ENCODE measurements around the gene FSIP1. TPM values are rescaled to one million over a fixed set of nuclear protein-coding genes. Genes with fewer than 3 reads are reported as not detected.
A peak's percentile ranks its signal among the peaks of the same experiment; 100 is the strongest.

Gene FSIP1
- total RNA-seq, 1 experiment from 2014 or later, result 0.61 TPM

- peak; percentile 20 for ATAC-seq
- peak overlapping the region; percentile 61 for H3K27ac Mint-ChIP-seq
- no peak for DNase-seq (ENCODE audit: low spot score)
- POLR2A ChIA-PET, result interaction anchor here (0.6 to 1.3 kb wide), 5 partner anchors 100 to 630 kb away, joined by 3 to 5 read pairs (median 3); no protein-coding TSS in a partner anchor
- no peaks in the 10 kb centered on the region for H3K9me3 Mint-ChIP-seq
- H3K4me3 Mint-ChIP-seq, result no peak overlapping the region
- H3K36me3 Mint-ChIP-seq, result no peaks in the 10 kb centered on the region
- no peaks in the 10 kb centered on the region for H3K27me3 Mint-ChIP-seq (ENCODE audit: low read depth)
- CTCF ChIA-PET, result interaction anchor here (0.6 to 3.0 kb wide), 13 partner anchors 7 to 520 kb away, joined by 3 to 12 read pairs (median 3); no protein-coding TSS in a partner anchor
- peaks cover 69% of the 10 kb centered on the region for H3K4me1 Mint-ChIP-seq
- no peak for TF ChIP-seq ARID4B (CRISPR knock-in tag; IDR thresholded peaks at IDR 0.05; ENCODE audit: borderline replicate concordance)
- no peak for TF ChIP-seq ZNF317 (CRISPR knock-in tag; IDR thresholded peaks at IDR 0.05; ENCODE audit: borderline replicate concordance, low read depth)
- no peak for TF ChIP-seq SOX15 (CRISPR knock-in tag; IDR thresholded peaks at IDR 0.05)
- no peak for TF ChIP-seq JUN (CRISPR knock-in tag; IDR thresholded peaks at IDR 0.05)
- no peak for TF ChIP-seq HMGA2 (CRISPR knock-in tag; IDR thresholded peaks at IDR 0.05)
- TF ChIP-seq ZNF671 (CRISPR knock-in tag; IDR thresholded peaks at IDR 0.05), result no peak
- TF ChIP-seq FOXP1 (CRISPR knock-in tag; IDR thresholded peaks at IDR 0.05; ENCODE audit: borderline replicate concordance), result no peak
- TF ChIP-seq ATF2 (CRISPR knock-in tag; IDR thresholded peaks at IDR 0.05; ENCODE audit: borderline replicate concordance, low read depth), result no peak
- TF ChIP-seq NR2C2 (CRISPR knock-in tag; IDR thresholded peaks at IDR 0.05), result no peak
- no peak for TF ChIP-seq ATF3 (CRISPR knock-in tag; conservative IDR thresholded peaks at IDR 0.05)
Observed at GRCh38 chr15:39787479-39787878, 4.8 kb upstream of the FSIP1 start.

- peak; percentile 37 for DNase-seq (ENCODE audit: low spot score)
- Mint-ChIP-seq H3K36me3 (no peaks in the 10 kb centered on the region), H3K4me3 (peak overlapping the region; percentile 12), H3K4me1 (peaks cover 73% of the 10 kb centered on the region), H3K27ac (peak overlapping the region; percentile 87), H3K9me3 (0 out of 2 replicates have a peak, but pooled peaks cover under 1% of the 10 kb centered on the region), H3K27me3 (ENCODE audit: low read depth) (no peaks in the 10 kb centered on the region)
- ATAC-seq, result 0 out of 2 replicates have a peak, but pooled peaks have one; percentile 2
- POLR2A ChIA-PET, result interaction anchor here (0.7 kb wide), 3 partner anchors 151 to 365 kb away, joined by 3 to 5 read pairs (median 5); no protein-coding TSS in a partner anchor
- CTCF ChIA-PET, result interaction anchor here (0.7 to 3.0 kb wide), 6 partner anchors 8 to 488 kb away, joined by 3 to 12 read pairs (median 4); no protein-coding TSS in a partner anchor
- TF ChIP-seq ZNF317 (CRISPR knock-in tag; IDR thresholded peaks at IDR 0.05; ENCODE audit: borderline replicate concordance, low read depth) (no peak), FOXP1 (CRISPR knock-in tag; IDR thresholded peaks at IDR 0.05; ENCODE audit: borderline replicate concordance) (no peak), RELA (CRISPR knock-in tag; IDR thresholded peaks at IDR 0.05; ENCODE audit: borderline replicate concordance) (no peak), SMAD3 (CRISPR knock-in tag; IDR thresholded peaks at IDR 0.05; ENCODE audit: borderline replicate concordance) (no peak), PREB (CRISPR knock-in tag; IDR thresholded peaks at IDR 0.05; ENCODE audit: borderline replicate concordance) (no peak), ZSCAN18 (CRISPR knock-in tag; IDR thresholded peaks at IDR 0.05) (no peak), ERG (CRISPR knock-in tag; IDR thresholded peaks at IDR 0.05) (no peak), ARID4B (CRISPR knock-in tag; IDR thresholded peaks at IDR 0.05; ENCODE audit: borderline replicate concordance) (no peak), ESRRA (CRISPR knock-in tag; IDR thresholded peaks at IDR 0.05; ENCODE audit: borderline replicate concordance) (no peak), TP53 (CRISPR knock-in tag; IDR thresholded peaks at IDR 0.05) (no peak)
Observed at GRCh38 chr15:39786447-39787056, 3.9 kb upstream of the FSIP1 start.
